Nephron progenitor cell (in vitro differentiated cells): ENCODE measurements around the gene TMEM255B.
A peak's percentile ranks its signal among the peaks of the same experiment; 100 is the strongest.

Experiments used
- DNase-seq: peaks from one replicate; pipeline ENCODE4 v3.0.0; 2021
- H3K27ac Mint-ChIP-seq: 2 replicates; pipeline ENCODE4 v1.8.0; 2021; ENCODE audit warnings: mild to moderate bottlenecking, moderate library complexity, mixed read lengths
- H3K27me3 Mint-ChIP-seq: 2 replicates; pipeline ENCODE4 v1.8.0; 2021; ENCODE audit warnings: mild to moderate bottlenecking, low read depth, mixed read lengths; ENCODE audit not compliant: poor library complexity
- H3K36me3 Mint-ChIP-seq: 2 replicates; pipeline ENCODE4 v1.8.0; 2021; ENCODE audit warnings: low read depth, mixed read lengths
- H3K4me1 Mint-ChIP-seq: 2 replicates; pipeline ENCODE4 v1.8.0; 2021; ENCODE audit warnings: mixed read lengths
- H3K4me3 Mint-ChIP-seq: 2 replicates; pipeline ENCODE4 v1.8.0; 2021; ENCODE audit warnings: mild to moderate bottlenecking, moderate library complexity, mixed read lengths
- H3K9me3 Mint-ChIP-seq: 2 replicates; pipeline ENCODE4 v1.8.0; 2021; ENCODE audit warnings: mild to moderate bottlenecking, moderate library complexity, mixed read lengths
- CTCF ChIP-seq: fragments of 200-600 bp; sonication (generic); IDR thresholded peaks from 2 replicates; pipeline ENCODE4 v1.5.0; 2021; ENCODE audit warnings: antibody characterized with exemption

Gene TMEM255B

GRCh38 chr13:113801289-113801961 is 42.4 kb downstream of the TMEM255B start:
- peaks cover 15% of the 10 kb centered on the region for H3K4me1 Mint-ChIP-seq
- H3K27me3 Mint-ChIP-seq = no peaks in the 10 kb centered on the region
- DNase-seq = no peak
- H3K27ac Mint-ChIP-seq = no peak overlapping the region
- peaks cover 4% of the 10 kb centered on the region for H3K9me3 Mint-ChIP-seq
- H3K4me3 Mint-ChIP-seq = no peak overlapping the region
- no peak for TF ChIP-seq CTCF
- H3K36me3 Mint-ChIP-seq = no peaks in the 10 kb centered on the region

- no peak overlapping the region for H3K4me3 Mint-ChIP-seq
- DNase-seq = peak; percentile 75
- peaks cover 4% of the 10 kb centered on the region for H3K9me3 Mint-ChIP-seq
- TF ChIP-seq CTCF = no peak
- no peaks in the 10 kb centered on the region for H3K36me3 Mint-ChIP-seq
- H3K27ac Mint-ChIP-seq = no peak overlapping the region
- no peaks in the 10 kb centered on the region for H3K27me3 Mint-ChIP-seq
- peaks cover 15% of the 10 kb centered on the region for H3K4me1 Mint-ChIP-seq
Measured at GRCh38 chr13:113802090-113802531, 43.1 kb downstream of the TMEM255B start.

GRCh38 chr13:113802761-113803160 is 43.7 kb downstream of the TMEM255B start:
- H3K4me1 Mint-ChIP-seq = peaks cover 15% of the 10 kb centered on the region
- no peak for DNase-seq
- no peak overlapping the region for H3K27ac Mint-ChIP-seq
- TF ChIP-seq CTCF = no peak
- H3K9me3 Mint-ChIP-seq = peaks cover 6% of the 10 kb centered on the region
- no peak overlapping the region for H3K4me3 Mint-ChIP-seq
- no peaks in the 10 kb centered on the region for H3K27me3 Mint-ChIP-seq
- H3K36me3 Mint-ChIP-seq = no peaks in the 10 kb centered on the region

- H3K4me3 Mint-ChIP-seq = no peak overlapping the region
- H3K9me3 Mint-ChIP-seq = peaks cover 14% of the 10 kb centered on the region
- H3K27me3 Mint-ChIP-seq = no peaks in the 10 kb centered on the region
- TF ChIP-seq CTCF = no peak
- no peak overlapping the region for H3K27ac Mint-ChIP-seq
- no peak for DNase-seq
- H3K36me3 Mint-ChIP-seq = peaks cover 4% of the 10 kb centered on the region
- peaks cover 15% of the 10 kb centered on the region for H3K4me1 Mint-ChIP-seq
Measured at GRCh38 chr13:113803409-113804016, 44.5 kb downstream of the TMEM255B start.

DNA sequence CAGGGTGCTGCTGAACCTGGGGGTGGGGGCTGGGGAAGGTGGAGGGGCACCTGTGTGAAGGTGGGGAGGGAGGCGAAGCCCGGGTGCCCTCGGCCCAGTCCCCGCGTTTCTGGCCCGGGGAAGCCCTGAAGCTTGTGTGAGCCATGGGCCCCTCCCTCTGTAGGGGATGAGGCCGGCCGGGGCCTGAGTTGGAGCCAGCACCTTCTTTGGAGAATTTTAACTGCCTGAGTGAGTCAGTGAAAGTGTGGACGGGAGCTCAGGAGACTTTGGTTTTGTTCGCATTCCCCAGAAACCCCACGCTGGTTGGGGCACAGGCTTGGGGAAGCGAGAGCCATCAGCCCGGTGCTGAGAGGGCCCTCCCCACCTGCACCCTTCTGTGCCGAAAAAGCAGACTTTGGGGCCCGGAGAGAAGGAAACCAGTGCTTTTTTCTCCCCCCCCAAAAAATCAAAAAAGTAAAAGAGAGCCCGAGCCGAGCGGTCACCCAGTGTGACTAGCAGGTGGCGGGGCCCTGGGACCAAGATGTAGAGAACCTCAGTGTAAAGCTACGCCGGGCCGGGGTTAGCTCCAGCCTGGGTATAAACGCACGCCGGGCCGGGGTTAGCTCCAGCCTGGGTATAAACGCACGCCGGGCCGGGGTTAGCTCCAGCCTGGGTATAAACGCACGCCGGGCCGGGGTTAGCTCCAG is 45.1 kb downstream of the TMEM255B start:
- no peak for TF ChIP-seq CTCF
- Mint-ChIP-seq H3K4me3 (no peak overlapping the region), H3K36me3 (peaks cover 4% of the 10 kb centered on the region), H3K4me1 (peaks cover 15% of the 10 kb centered on the region), H3K27ac (no peak overlapping the region), H3K9me3 (peaks cover 20% of the 10 kb centered on the region), H3K27me3 (no peaks in the 10 kb centered on the region)
- no peak for DNase-seq
